IPS-18c (cell line): Measurements from ENCODE around the gene TMEM11.
"Not testable (repeated sequence)": the region's sequence is repeated elsewhere in the genome, so short reads cannot be mapped to it uniquely, and the experiment has no call there.

Experiments used
- H3K4me3 ChIP-seq: 2 replicates; pipeline ENCODE4 v1.7.0; 2013; ENCODE audit warnings: low read depth, mild to moderate bottlenecking, low read length, moderate library complexity; ENCODE audit not compliant: insufficient read depth
- H3K9me3 ChIP-seq: one replicate; pipeline ENCODE4 v1.6.1; 2013; ENCODE audit warnings: mild to moderate bottlenecking, low read length, moderate library complexity; ENCODE audit not compliant: control insufficient read depth, insufficient read depth

TMEM11 gene

GRCh38 chr17:21199856-21200255 is 14.1 kb downstream of the TMEM11 start:
- no peaks in the 10 kb centered on the region for H3K9me3 ChIP-seq

GRCh38 chr17:21199311-21199710 is 14.7 kb downstream of the TMEM11 start:
- no peaks in the 10 kb centered on the region for H3K9me3 ChIP-seq
- H3K4me3 ChIP-seq = no peak overlapping the region

More at GRCh38 chr17:21199856-21200255, 14.1 kb downstream of the TMEM11 start:
- no peak overlapping the region for H3K4me3 ChIP-seq

- H3K4me3 ChIP-seq = no peak overlapping the region
These were observed 15.6 kb downstream of the TMEM11 start for GRCh38 chr17:21198411-21198810.

GRCh38 chr17:21196126-21196525 is 17.8 kb downstream of the TMEM11 start:
- H3K4me3 ChIP-seq = no peak overlapping the region
- no peaks in the 10 kb centered on the region for H3K9me3 ChIP-seq

More at GRCh38 chr17:21198411-21198810, 15.6 kb downstream of the TMEM11 start:
- no peaks in the 10 kb centered on the region for H3K9me3 ChIP-seq

- no peaks in the 10 kb centered on the region for H3K9me3 ChIP-seq
- H3K4me3 ChIP-seq = no peak overlapping the region
These were observed 19.3 kb downstream of the TMEM11 start for GRCh38 chr17:21194703-21195102.

- no peak overlapping the region for H3K4me3 ChIP-seq
These were observed 19.7 kb downstream of the TMEM11 start for GRCh38 chr17:21194226-21194625.

GRCh38 chr17:21193031-21193430 is 20.9 kb downstream of the TMEM11 start:
- H3K9me3 ChIP-seq = no peaks in the 10 kb centered on the region
- no peak overlapping the region for H3K4me3 ChIP-seq

More at GRCh38 chr17:21194226-21194625, 19.7 kb downstream of the TMEM11 start:
- no peaks in the 10 kb centered on the region for H3K9me3 ChIP-seq

GRCh38 chr17:21192414-21192813 is 21.5 kb downstream of the TMEM11 start:
- H3K9me3 ChIP-seq, H3K4me3 ChIP-seq: not testable (repeated sequence)

GRCh38 chr17:21191698-21192097 is 22.3 kb downstream of the TMEM11 start:
- Histone ChIP-seq H3K9me3 (no peaks in the 10 kb centered on the region), H3K4me3 (no peak overlapping the region)

GRCh38 chr17:21190078-21190477 is 23.9 kb downstream of the TMEM11 start:
- no peaks in the 10 kb centered on the region for H3K9me3 ChIP-seq
- no peak overlapping the region for H3K4me3 ChIP-seq

- Histone ChIP-seq H3K9me3 (no peaks in the 10 kb centered on the region), H3K4me3 (no peak overlapping the region)
These were observed 24.6 kb downstream of the TMEM11 start for GRCh38 chr17:21189361-21189760.

GRCh38 chr17:21186399-21187187 is 27.4 kb downstream of the TMEM11 start:
- Histone ChIP-seq H3K9me3 (no peaks in the 10 kb centered on the region), H3K4me3 (no peak overlapping the region)

GRCh38 chr17:21185061-21185460 is 28.9 kb downstream of the TMEM11 start:
- Histone ChIP-seq H3K4me3 (no peak overlapping the region), H3K9me3 (no peaks in the 10 kb centered on the region)

- no peaks in the 10 kb centered on the region for H3K9me3 ChIP-seq
- H3K4me3 ChIP-seq = no peak overlapping the region
These were observed 29.4 kb downstream of the TMEM11 start for GRCh38 chr17:21184570-21184969.

GRCh38 chr17:21183468-21183867 is 30.5 kb downstream of the TMEM11 start:
- Histone ChIP-seq H3K4me3 (no peak overlapping the region), H3K9me3 (no peaks in the 10 kb centered on the region)

- H3K9me3 ChIP-seq = peaks cover 2% of the 10 kb centered on the region
- H3K4me3 ChIP-seq = no peak overlapping the region
These were observed 35.9 kb downstream of the TMEM11 start for GRCh38 chr17:21177854-21178600.

GRCh38 chr17:21177401-21177800 is 36.6 kb downstream of the TMEM11 start:
- Histone ChIP-seq H3K9me3 (peaks cover 2% of the 10 kb centered on the region), H3K4me3 (no peak overlapping the region)

- Histone ChIP-seq H3K4me3 (no peak overlapping the region), H3K9me3 (peaks cover 2% of the 10 kb centered on the region)
These were observed 37.1 kb downstream of the TMEM11 start for GRCh38 chr17:21176773-21177395.
